ENCODE measurements around the gene SLC49A3. TPM values are rescaled to one million over a fixed set of nuclear protein-coding genes. Genes with fewer than 3 reads are reported as not detected.

Gene SLC49A3
- total RNA-seq, 1 donor from 2014 or later, result 6.2 TPM

GRCh38 chr4:663438-664428, 25.2 kb downstream of the SLC49A3 start:
- Histone ChIP-seq H3K27me3 (ENCODE audit: insufficient read depth, low read length) (no peaks in the 10 kb centered on the region), H3K4me2 (ENCODE audit: low read length) (peak overlapping the region; percentile 75), H3K4me1 (ENCODE audit: insufficient read depth, low read length) (no peaks in the 10 kb centered on the region), H3K9me3 (ENCODE audit: insufficient read depth, low read depth, low read length) (peaks cover 11% of the 10 kb centered on the region), H3K79me2 (ENCODE audit: insufficient read depth, low read length) (no peaks in the 10 kb centered on the region), H2AFZ (ENCODE audit: low read depth, low read length) (peak overlapping the region; percentile 73), H3K36me3 (ENCODE audit: insufficient read depth, low read length) (no peaks in the 10 kb centered on the region), H3K9ac (ENCODE audit: low read length) (peak overlapping the region; percentile 52), H4K20me1 (ENCODE audit: insufficient read depth, low read length) (no peaks in the 10 kb centered on the region), H3K4me3 (ENCODE audit: insufficient read depth, low read depth, low read length) (peak overlapping the region; percentile 39), H3K27ac (ENCODE audit: low read depth, low read length) (no peak overlapping the region)
- Mint-ChIP-seq H3K36me3 (ENCODE audit: low read depth, unreplicated experiment) (no peaks in the 10 kb centered on the region), H3K9me3 (ENCODE audit: unreplicated experiment) (peaks cover 2% of the 10 kb centered on the region), H3K27ac (ENCODE audit: unreplicated experiment) (no peak overlapping the region), H3K4me3 (ENCODE audit: unreplicated experiment) (peak overlapping the region; percentile 70), H3K4me1 (ENCODE audit: low read depth, unreplicated experiment) (peaks cover 2% of the 10 kb centered on the region), H3K27me3 (ENCODE audit: low read depth, unreplicated experiment) (peaks cover 2% of the 10 kb centered on the region)
- DNase-seq (ENCODE audit: low read depth), result no peak
- no peak for FAIRE-seq
- TF ChIP-seq EZH2 (IDR thresholded peaks at IDR 0.05; ENCODE audit: insufficient read depth, low read length), result peak; percentile 28
- no peak for TF ChIP-seq CTCF (IDR thresholded peaks at IDR 0.05; ENCODE audit: insufficient read depth, low read depth, low read length)

- no peak for DNase-seq (ENCODE audit: low read depth)
- Histone ChIP-seq H3K4me2 (ENCODE audit: low read length) (peak overlapping the region; percentile 75), H3K27ac (ENCODE audit: low read depth, low read length) (no peak overlapping the region), H3K9me3 (ENCODE audit: insufficient read depth, low read depth, low read length) (peaks cover 15% of the 10 kb centered on the region), H4K20me1 (ENCODE audit: insufficient read depth, low read length) (no peaks in the 10 kb centered on the region), H3K4me1 (ENCODE audit: insufficient read depth, low read length) (no peaks in the 10 kb centered on the region), H3K4me3 (ENCODE audit: insufficient read depth, low read depth, low read length) (peak overlapping the region; percentile 39), H3K9ac (ENCODE audit: low read length) (peak overlapping the region; percentile 52), H3K27me3 (ENCODE audit: insufficient read depth, low read length) (no peaks in the 10 kb centered on the region), H3K36me3 (ENCODE audit: insufficient read depth, low read length) (no peaks in the 10 kb centered on the region), H3K79me2 (ENCODE audit: insufficient read depth, low read length) (no peaks in the 10 kb centered on the region), H2AFZ (ENCODE audit: low read depth, low read length) (peak overlapping the region; percentile 26)
- FAIRE-seq, result no peak
- peaks cover 2% of the 10 kb centered on the region for H3K9me3 Mint-ChIP-seq (ENCODE audit: unreplicated experiment)
- H3K27ac Mint-ChIP-seq (ENCODE audit: unreplicated experiment), result no peak overlapping the region
- H3K4me3 Mint-ChIP-seq (ENCODE audit: unreplicated experiment), result peak overlapping the region; percentile 71
- TF ChIP-seq EZH2 (IDR thresholded peaks at IDR 0.05; ENCODE audit: insufficient read depth, low read length), result no peak
- TF ChIP-seq CTCF (IDR thresholded peaks at IDR 0.05; ENCODE audit: insufficient read depth, low read depth, low read length), result no peak
- H3K36me3 Mint-ChIP-seq (ENCODE audit: low read depth, unreplicated experiment), result no peaks in the 10 kb centered on the region
- peaks cover 2% of the 10 kb centered on the region for H3K4me1 Mint-ChIP-seq (ENCODE audit: low read depth, unreplicated experiment)
- H3K27me3 Mint-ChIP-seq (ENCODE audit: low read depth, unreplicated experiment), result peaks cover 2% of the 10 kb centered on the region
Measured at GRCh38 chr4:663046-663437, 25.9 kb downstream of the SLC49A3 start.
